GM13977 (cell line): ENCODE results near the gene CPPED1.
A peak's percentile ranks its signal among the peaks of the same experiment; 100 is the strongest.
"Not testable (repeated sequence)": the region's sequence is repeated elsewhere in the genome, so short reads cannot be mapped to it uniquely, and the experiment has no call there.

Experiments
- DNase-seq: peaks from one replicate; pipeline ENCODE4 v3.0.0; 2012; ENCODE audit warnings: low spot score
- in situ Hi-C: fragments of 300-500 bp; cut with MboI; formaldehyde crosslinking; loops from one replicate; pipeline ENCODE4 v1.12.0; 2022; ENCODE audit warnings: low sequenced_read_pairs, low pct_unique_long_range_greater_than_20kb, mixed read lengths, inconsistent platforms; ENCODE audit not compliant: unreplicated experiment
- TF ChIP-seq, protein P1 (sequence below): IDR thresholded peaks from 2 replicates; pipeline ENCODE4 v1.5.1; 2012; ENCODE audit warnings: mild to moderate bottlenecking, control low read depth; ENCODE audit not compliant: insufficient read depth; ENCODE audit errors: extremely low read depth, missing control alignments

The CPPED1 gene

DNA sequence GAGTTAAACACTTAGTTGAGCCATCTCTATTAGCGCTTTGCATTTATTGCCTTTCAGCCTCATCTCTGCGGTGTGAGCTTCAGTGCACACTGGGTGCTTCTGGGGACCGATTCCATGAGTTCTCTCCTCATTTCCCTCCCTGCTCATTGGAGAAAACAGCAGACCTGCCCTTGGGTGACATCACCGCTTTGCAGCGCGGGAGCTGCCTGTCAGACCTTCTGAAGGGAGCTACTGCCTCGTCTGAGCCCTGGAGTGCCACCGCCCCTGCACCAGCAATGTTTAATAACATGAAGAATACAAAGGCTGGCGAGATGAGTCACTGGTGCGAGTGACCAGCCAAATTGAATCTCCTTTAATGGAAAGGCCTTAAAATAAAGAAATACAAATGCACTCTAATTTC lies 30.2 kb upstream of the CPPED1 start:
- no peak for DNase-seq
- TF ChIP-seq, protein P1, sequence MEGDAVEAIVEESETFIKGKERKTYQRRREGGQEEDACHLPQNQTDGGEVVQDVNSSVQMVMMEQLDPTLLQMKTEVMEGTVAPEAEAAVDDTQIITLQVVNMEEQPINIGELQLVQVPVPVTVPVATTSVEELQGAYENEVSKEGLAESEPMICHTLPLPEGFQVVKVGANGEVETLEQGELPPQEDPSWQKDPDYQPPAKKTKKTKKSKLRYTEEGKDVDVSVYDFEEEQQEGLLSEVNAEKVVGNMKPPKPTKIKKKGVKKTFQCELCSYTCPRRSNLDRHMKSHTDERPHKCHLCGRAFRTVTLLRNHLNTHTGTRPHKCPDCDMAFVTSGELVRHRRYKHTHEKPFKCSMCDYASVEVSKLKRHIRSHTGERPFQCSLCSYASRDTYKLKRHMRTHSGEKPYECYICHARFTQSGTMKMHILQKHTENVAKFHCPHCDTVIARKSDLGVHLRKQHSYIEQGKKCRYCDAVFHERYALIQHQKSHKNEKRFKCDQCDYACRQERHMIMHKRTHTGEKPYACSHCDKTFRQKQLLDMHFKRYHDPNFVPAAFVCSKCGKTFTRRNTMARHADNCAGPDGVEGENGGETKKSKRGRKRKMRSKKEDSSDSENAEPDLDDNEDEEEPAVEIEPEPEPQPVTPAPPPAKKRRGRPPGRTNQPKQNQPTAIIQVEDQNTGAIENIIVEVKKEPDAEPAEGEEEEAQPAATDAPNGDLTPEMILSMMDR, result no peak
- in situ Hi-C loops, result no loop called here

DNA sequence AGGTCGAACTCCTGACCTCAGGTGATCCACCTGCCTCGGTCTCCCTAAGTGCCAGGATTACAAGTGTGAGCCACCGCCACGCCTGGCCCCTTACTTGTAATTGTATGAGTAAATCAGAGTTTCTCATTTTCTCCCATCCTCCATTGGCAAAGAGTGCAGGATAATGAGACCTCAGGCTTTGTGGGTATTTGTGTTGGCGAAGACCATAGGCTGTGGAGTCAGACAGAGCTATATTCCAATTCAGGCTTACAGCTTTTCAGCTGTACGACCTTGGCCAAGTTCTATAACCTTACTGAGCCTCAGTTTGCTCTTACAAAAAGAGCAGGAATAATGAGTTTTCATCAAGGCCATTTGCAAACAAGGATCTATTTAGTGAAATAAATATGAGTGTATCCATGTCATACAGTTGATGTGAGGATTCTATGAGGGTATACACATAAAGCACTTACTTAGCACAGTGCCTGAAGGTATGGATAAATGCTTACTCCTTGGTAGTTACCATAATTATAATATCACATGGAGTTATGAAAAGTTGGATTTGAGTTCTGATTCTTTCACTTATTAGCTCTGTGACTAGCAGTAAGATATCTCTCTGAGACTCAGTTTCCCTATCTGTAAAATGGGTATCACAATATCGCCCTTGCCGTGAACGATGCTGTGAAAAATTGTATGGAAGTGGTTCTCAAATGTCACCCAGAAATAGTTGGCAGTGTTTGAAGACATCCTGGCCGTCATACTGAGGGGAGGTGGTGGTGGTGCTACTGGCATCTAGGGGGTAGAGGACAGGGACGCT lies 25.6 kb upstream of the CPPED1 start:
- no peak for DNase-seq
- in situ Hi-C loops, result no loop called here
- TF ChIP-seq, protein P1, result no peak

DNA sequence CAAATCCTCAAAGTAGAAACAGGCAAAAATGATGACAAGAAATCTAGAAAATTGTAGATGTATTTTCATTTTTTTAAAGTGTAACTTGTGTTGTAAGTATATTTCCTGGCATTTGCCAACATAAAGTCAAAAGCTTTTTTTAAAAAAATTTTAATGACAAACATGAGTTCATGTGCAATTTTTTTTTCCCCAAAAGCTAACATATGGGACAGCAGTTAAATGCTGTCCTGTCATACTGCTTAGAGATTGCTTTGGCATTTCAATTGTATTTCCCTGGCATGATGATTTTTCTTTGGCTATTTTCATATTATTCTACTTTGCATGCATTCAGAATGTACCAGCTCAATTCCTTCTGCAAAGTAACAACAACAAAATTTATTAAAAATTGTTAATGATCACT lies 24.5 kb upstream of the CPPED1 start:
- TF ChIP-seq, protein P1, result no peak
- in situ Hi-C loops, result no loop called here
- no peak for DNase-seq

DNA sequence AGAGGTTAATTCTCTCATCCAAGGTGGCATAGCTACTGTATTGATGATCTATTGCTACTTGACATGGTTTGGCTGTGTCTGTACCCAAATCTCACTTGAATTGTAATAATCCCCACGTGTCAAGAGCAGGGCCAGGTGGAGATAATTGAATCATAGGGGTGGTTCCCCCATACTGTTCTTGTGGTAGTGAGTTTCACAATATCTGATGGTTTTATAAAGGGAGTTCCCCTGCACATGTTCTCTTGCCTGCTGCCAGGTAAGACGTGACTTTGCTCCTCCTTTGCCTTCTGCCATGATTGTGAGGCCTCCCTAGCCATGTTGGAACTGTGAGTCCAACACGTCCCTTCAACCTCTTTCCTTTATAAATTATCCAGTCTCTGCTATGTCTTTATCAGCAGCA lies 22.9 kb upstream of the CPPED1 start:
- TF ChIP-seq, protein P1, result no peak
- no peak for DNase-seq
- in situ Hi-C loops, result no loop called here

DNA sequence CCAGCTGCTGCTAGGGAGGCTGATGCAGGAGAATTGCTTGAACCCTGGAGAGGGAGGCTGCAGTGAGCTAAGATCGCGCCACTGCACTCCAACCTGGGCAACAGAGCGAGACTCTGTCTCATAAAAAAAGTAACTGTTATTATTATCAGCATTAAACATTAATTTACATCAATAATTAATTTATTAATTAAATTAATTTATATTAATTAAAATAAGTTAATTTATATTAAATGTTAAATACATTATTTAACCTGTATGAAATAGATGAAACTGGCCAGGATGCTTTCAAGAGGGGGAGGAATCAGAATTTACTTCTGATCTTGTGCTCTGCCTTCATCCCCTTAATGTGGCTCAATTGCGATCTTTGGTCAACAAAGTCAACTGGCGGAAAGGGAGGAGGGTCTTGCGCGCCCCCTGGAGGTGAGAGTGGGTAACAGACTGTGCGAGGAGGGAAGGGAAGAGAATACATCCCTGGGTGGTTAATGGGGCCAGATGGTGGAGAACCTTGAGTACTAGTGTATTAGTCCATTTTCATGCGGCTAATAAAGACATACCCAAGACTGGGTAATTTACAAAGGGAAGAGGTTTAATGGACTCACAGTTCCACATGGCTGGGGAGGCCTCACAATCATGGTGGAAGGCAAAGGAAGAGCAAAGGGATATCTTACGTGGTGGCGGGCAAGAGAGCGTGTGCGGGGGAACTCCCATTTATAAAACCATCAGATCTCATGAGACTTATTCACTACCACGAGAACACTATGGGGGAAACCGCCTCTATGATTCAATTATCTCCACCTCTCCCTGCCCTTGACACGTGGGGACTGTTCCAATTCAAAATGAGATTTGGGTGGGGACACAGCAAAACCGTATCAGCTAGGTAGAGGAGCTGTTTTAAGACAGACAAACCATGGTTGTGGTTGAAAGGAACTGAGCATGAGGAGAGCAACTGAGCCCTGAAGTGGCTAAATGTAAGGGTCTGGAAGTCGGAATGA lies 15.7 kb upstream of the CPPED1 start:
- DNase-seq, result peak; percentile 65
- TF ChIP-seq, protein P1, result peak; percentile 83
- in situ Hi-C loops, result loop anchor here (25.0 kb wide), 3 partner anchors 357 to 732 kb away; no protein-coding TSS in a partner anchor

DNA sequence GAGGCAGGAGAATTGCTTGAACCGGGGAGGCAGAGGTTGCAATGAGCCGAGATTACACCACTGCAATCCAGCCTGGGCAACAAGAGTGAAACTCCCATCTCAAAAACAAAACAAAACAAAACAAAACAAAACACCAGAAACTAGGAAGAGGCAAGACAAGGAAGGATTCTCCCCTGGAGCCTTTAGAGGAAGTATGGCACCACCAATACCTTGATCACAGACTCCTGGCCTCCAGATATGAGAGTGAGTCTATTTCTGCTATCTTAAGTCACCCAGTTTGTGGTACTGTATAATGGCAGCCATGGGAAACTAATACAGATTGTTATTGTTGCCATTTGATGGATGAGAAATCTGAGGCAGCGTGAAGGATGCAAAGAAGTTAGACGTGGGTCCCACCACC lies 14.6 kb upstream of the CPPED1 start:
- in situ Hi-C loops, result loop anchor here (25.0 kb wide), 3 partner anchors 356 to 731 kb away; no protein-coding TSS in a partner anchor
- TF ChIP-seq, protein P1, result no peak
- no peak for DNase-seq

DNA sequence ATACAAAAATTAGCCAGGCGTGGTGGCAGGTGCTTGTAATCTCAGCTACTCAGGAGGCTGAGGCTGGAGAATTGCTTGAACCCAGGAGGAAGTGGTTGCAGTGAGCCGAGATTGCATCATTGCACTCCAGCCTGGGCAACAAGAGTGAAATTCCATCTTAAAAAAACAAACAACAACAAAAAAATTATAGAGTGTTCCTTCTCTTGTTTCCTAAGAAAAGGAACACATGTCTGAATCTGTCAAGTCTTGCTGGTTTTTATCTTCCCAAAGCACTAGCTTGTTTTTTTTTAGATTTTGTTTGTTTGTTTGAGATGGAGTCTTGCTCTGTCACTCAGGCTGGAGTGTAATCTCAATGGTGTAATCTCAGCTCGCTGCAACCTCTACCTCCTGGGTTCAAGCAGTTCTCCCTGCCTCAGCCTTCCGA lies 13.1 kb upstream of the CPPED1 start:
- DNase-seq, result not testable (repeated sequence)
- in situ Hi-C loops, result loop anchor here (25.0 kb wide), 3 partner anchors 355 to 730 kb away; no protein-coding TSS in a partner anchor
